Ovary (tissue), 3 donors: ENCODE data around the gene H2AZ2.

ENCODE experiments used
- CTCF ChIP-seq, 3 donors: fragments of 450-650 bp in 2 of 3; fragments of 200-600 bp in 1 of 3; IDR thresholded peaks; one replicate each; pipeline versions ENCODE4 v1.5.1 to v1.8.0; 2016 to 2022; ENCODE audit warnings: antibody characterized with exemption in 3 of 3, mild to moderate bottlenecking in 1 of 3
- POLR2A ChIP-seq: fragments of 450-650 bp; IDR thresholded peaks from one replicate; pipeline ENCODE4 v1.6.1; 2017; ENCODE audit warnings: antibody characterized with exemption, mild to moderate bottlenecking, moderate library complexity
- donor health status: DM: no; HTN: no; CAD: no.

- no peak for TF ChIP-seq CTCF (IDR thresholded peaks at IDR 0.05)
- TF ChIP-seq POLR2A = no peak
These were observed 4.7 kb upstream of the H2AZ2 start for GRCh38 chr7:44852590-44852989.
